Nephron progenitor cell (in vitro differentiated cells): ENCODE measurements around the gene DCBLD2.
A peak's percentile ranks its signal among the peaks of the same experiment; 100 is the strongest.

ENCODE experiments used
- DNase-seq: peaks from one replicate; pipeline ENCODE4 v3.0.0; 2021
- H3K27ac Mint-ChIP-seq: 2 replicates; pipeline ENCODE4 v1.8.0; 2021; ENCODE audit warnings: mild to moderate bottlenecking, moderate library complexity, mixed read lengths
- H3K27me3 Mint-ChIP-seq: 2 replicates; pipeline ENCODE4 v1.8.0; 2021; ENCODE audit warnings: mild to moderate bottlenecking, low read depth, mixed read lengths; ENCODE audit not compliant: poor library complexity
- H3K36me3 Mint-ChIP-seq: 2 replicates; pipeline ENCODE4 v1.8.0; 2021; ENCODE audit warnings: low read depth, mixed read lengths
- H3K4me1 Mint-ChIP-seq: 2 replicates; pipeline ENCODE4 v1.8.0; 2021; ENCODE audit warnings: mixed read lengths
- H3K4me3 Mint-ChIP-seq: 2 replicates; pipeline ENCODE4 v1.8.0; 2021; ENCODE audit warnings: mild to moderate bottlenecking, moderate library complexity, mixed read lengths
- H3K9me3 Mint-ChIP-seq: 2 replicates; pipeline ENCODE4 v1.8.0; 2021; ENCODE audit warnings: mild to moderate bottlenecking, moderate library complexity, mixed read lengths
- TF ChIP-seq, protein P1 (sequence below): fragments of 200-600 bp; sonication (generic); IDR thresholded peaks from 2 replicates; pipeline ENCODE4 v1.5.0; 2021; ENCODE audit warnings: antibody characterized with exemption

Gene DCBLD2

DNA sequence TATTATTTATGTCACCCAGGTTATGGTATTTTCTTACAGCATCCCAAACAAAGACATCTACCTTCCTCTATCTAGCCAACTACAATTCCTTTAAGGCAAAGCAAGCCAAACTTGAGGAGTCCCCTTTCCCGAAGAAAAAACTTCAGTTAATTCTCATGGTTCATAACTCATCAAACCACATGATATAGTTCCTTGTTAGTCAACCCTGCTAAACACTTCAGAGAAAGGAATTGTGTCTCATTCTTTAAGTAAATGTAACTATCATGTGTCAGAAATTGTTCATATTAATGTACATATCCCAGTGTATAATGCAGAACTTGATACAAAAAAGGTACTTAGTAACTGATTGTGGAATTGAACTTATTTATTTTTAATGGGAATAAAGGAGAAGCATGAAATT lies 93.9 kb downstream of the DCBLD2 start:
- no peak for DNase-seq
- Mint-ChIP-seq H3K4me3 (no peak overlapping the region), H3K4me1 (no peaks in the 10 kb centered on the region), H3K36me3 (peaks cover 83% of the 10 kb centered on the region), H3K27me3 (peaks cover 2% of the 10 kb centered on the region), H3K27ac (no peak overlapping the region), H3K9me3 (peaks cover 26% of the 10 kb centered on the region)
- TF ChIP-seq, protein P1, sequence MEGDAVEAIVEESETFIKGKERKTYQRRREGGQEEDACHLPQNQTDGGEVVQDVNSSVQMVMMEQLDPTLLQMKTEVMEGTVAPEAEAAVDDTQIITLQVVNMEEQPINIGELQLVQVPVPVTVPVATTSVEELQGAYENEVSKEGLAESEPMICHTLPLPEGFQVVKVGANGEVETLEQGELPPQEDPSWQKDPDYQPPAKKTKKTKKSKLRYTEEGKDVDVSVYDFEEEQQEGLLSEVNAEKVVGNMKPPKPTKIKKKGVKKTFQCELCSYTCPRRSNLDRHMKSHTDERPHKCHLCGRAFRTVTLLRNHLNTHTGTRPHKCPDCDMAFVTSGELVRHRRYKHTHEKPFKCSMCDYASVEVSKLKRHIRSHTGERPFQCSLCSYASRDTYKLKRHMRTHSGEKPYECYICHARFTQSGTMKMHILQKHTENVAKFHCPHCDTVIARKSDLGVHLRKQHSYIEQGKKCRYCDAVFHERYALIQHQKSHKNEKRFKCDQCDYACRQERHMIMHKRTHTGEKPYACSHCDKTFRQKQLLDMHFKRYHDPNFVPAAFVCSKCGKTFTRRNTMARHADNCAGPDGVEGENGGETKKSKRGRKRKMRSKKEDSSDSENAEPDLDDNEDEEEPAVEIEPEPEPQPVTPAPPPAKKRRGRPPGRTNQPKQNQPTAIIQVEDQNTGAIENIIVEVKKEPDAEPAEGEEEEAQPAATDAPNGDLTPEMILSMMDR: no peak

DNA sequence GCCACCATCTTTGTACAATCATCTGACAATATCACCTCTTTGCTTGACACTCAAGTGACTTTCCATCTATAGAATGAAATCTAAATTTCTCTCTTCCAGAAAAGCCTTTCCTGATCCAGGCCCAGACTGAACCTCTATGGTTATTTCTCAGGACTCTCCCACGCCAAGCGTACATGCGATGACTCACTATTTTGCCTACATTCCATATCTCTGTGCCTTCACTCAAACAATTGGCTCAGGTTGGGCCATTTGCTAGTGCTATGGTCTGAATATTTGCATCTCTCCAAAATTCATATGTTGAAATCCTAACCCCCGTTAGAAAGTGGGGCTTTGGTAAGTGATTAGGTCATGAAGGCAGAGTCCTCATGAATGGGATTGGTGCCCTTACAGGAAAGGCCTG lies 94.5 kb downstream of the DCBLD2 start:
- no peak overlapping the region for H3K4me3 Mint-ChIP-seq
- H3K36me3 Mint-ChIP-seq: peaks cover 87% of the 10 kb centered on the region
- H3K4me1 Mint-ChIP-seq: no peaks in the 10 kb centered on the region
- peaks cover 2% of the 10 kb centered on the region for H3K27me3 Mint-ChIP-seq
- H3K27ac Mint-ChIP-seq: no peak overlapping the region
- TF ChIP-seq, protein P1: no peak
- H3K9me3 Mint-ChIP-seq: peaks cover 32% of the 10 kb centered on the region
- DNase-seq: no peak

DNA sequence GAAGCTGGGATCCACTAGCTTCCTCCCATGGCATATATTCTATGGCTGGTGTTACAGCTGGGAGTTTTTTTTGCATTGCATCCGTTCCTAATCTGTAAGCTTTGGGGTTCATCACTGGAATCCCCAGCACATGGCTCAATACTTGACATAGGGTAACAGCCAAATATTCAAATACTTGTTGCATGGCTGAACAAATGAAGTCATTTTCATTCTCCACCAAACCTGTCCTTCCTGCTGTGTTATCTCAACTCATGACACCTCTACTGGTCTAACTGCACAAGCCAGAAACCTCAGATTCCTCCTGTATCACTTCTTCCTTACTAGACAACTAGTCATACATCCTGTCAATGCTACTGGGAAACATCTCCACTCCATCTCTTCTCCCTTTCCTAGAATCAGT lies 95.0 kb downstream of the DCBLD2 start:
- Mint-ChIP-seq H3K27me3 (peaks cover 2% of the 10 kb centered on the region), H3K4me3 (no peak overlapping the region), H3K36me3 (peaks cover 89% of the 10 kb centered on the region), H3K4me1 (no peaks in the 10 kb centered on the region), H3K9me3 (peaks cover 32% of the 10 kb centered on the region), H3K27ac (no peak overlapping the region)
- no peak for DNase-seq
- TF ChIP-seq, protein P1: no peak

DNA sequence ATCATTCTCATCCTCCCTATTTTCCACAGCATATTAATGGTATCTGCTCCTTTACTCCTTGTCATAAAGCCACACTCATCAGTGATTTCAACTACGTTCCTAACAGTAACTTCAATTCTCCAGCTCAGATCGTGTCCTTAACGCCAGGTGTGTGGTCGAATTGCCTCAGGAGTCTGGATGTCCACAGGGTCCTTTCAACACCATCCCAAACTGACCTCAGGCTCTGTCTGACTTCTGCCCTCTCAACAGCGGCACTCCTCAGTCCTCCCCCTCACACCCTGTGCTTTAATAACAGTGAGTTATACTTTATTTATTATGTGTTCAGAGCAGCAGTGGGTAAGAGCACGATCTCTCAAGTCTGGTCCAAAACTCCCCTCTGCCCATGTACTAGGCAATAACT lies 95.9 kb downstream of the DCBLD2 start:
- peaks cover 2% of the 10 kb centered on the region for H3K27me3 Mint-ChIP-seq
- DNase-seq: no peak
- no peak overlapping the region for H3K4me3 Mint-ChIP-seq
- peaks cover 5% of the 10 kb centered on the region for H3K4me1 Mint-ChIP-seq
- TF ChIP-seq, protein P1: no peak
- H3K36me3 Mint-ChIP-seq: peaks cover 91% of the 10 kb centered on the region
- H3K9me3 Mint-ChIP-seq: peaks cover 36% of the 10 kb centered on the region
- no peak overlapping the region for H3K27ac Mint-ChIP-seq

DNA sequence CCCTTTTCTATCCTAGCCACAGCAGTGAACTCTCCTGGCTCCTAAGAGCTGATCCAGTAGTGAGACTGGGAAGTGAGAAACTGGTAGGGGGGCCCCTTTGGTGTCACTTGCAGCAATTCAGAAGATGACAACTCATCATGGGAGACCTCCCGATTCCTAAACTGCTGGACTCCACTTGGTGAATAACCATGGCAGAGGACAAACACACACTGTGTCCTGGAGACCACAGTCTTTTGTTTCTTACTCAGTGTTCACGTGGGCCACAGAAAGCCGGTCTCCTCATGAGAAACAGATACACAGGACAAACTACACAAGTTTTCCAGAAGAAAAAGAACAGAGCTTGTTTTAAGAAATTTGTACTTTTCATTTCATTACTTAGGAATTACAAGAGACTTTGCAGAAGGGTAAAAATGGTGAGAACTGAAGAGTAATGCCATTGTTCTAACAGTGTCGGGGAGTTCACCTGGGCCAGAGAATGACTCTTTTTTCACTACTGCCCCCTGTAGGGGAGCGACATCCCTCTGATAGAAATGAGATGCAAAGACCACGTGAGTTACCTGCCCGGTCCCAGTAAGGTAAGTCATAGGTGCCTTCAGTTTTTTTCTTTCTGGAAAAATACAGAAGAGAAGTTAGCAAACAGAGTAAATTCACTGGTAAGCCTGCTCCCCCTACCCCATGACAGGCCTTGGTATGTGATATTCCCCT lies 100.3 kb downstream of the DCBLD2 start:
- TF ChIP-seq, protein P1: no peak
- H3K4me3 Mint-ChIP-seq: no peak overlapping the region
- peaks cover 36% of the 10 kb centered on the region for H3K9me3 Mint-ChIP-seq
- no peak for DNase-seq
- H3K27ac Mint-ChIP-seq: peak overlapping the region; percentile 58
- H3K36me3 Mint-ChIP-seq: peaks cover 78% of the 10 kb centered on the region
- peaks cover 5% of the 10 kb centered on the region for H3K4me1 Mint-ChIP-seq
- no peaks in the 10 kb centered on the region for H3K27me3 Mint-ChIP-seq

DNA sequence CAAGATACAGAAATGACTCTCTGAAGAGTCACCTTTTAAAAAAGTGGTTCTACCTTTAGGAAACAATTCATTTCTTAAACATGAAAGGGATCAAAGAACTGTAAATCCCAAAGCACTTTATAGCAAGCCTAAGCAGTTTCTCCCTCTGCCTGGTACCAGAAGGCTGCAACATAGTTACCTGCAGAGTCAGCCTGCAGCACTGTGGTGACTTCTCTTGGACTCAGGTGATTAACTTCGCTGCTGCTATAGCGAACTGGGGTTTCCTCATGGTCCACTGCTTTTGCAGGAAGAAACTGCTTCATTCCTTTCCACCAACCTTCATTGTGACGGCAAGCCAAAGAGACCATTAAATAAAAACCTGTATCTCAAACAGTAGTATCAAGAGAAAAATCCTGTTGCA lies 101.1 kb downstream of the DCBLD2 start:
- TF ChIP-seq, protein P1: no peak
- Mint-ChIP-seq H3K4me3 (no peak overlapping the region), H3K4me1 (peaks cover 5% of the 10 kb centered on the region), H3K27ac (no peak overlapping the region), H3K27me3 (no peaks in the 10 kb centered on the region), H3K36me3 (peaks cover 76% of the 10 kb centered on the region), H3K9me3 (peaks cover 32% of the 10 kb centered on the region)
- no peak for DNase-seq
